KMS-11 (cell line): ENCODE measurements around the gene PRKD2.

Experiments used
- H2AFZ ChIP-seq: fragments of 200-600 bp; sonication (generic); 2 replicates; pipeline ENCODE4 v1.6.1; 2016; ENCODE audit warnings: antibody characterized with exemption, mixed run types, low read depth
- H3K27ac ChIP-seq: fragments of 200-600 bp; sonication (generic); 2 replicates; pipeline ENCODE4 v1.6.1; 2016; ENCODE audit warnings: mild to moderate bottlenecking, mixed run types
- H3K27me3 ChIP-seq: fragments of 200-600 bp; sonication (generic); 2 replicates; pipeline ENCODE4 v1.6.1; 2017; ENCODE audit warnings: mild to moderate bottlenecking, low read depth, mixed run types, moderate library complexity; ENCODE audit not compliant: insufficient read depth
- H3K36me3 ChIP-seq: fragments of 200-600 bp; sonication (generic); 2 replicates; pipeline ENCODE4 v1.6.1; 2017; ENCODE audit warnings: mild to moderate bottlenecking, mixed run types; ENCODE audit not compliant: insufficient read depth
- H3K4me1 ChIP-seq: fragments of 200-600 bp; sonication (generic); 2 replicates; pipeline ENCODE4 v1.6.1; 2016; ENCODE audit warnings: mild to moderate bottlenecking, low read depth, mixed run types; ENCODE audit not compliant: poor library complexity, severe bottlenecking
- H3K4me2 ChIP-seq: fragments of 200-600 bp; sonication (generic); 2 replicates; pipeline ENCODE4 v1.7.0; 2016; ENCODE audit warnings: mild to moderate bottlenecking, mixed run types
- H3K4me3 ChIP-seq: fragments of 200-600 bp; sonication (generic); IDR thresholded peaks from 2 replicates; pipeline ENCODE4 v1.6.1; 2017; ENCODE audit warnings: low read depth, low read length, mixed read lengths; ENCODE audit not compliant: insufficient read depth
- H3K79me2 ChIP-seq: fragments of 200-600 bp; sonication (generic); 2 replicates; pipeline ENCODE4 v1.6.1; 2016; ENCODE audit warnings: low read depth, mixed run types; ENCODE audit not compliant: insufficient read depth
- H3K9ac ChIP-seq: fragments of 200-600 bp; sonication (generic); 2 replicates; pipeline ENCODE4 v1.6.1; 2016; ENCODE audit warnings: mild to moderate bottlenecking, mixed run types
- H4K20me1 ChIP-seq: fragments of 200-600 bp; sonication (generic); 2 replicates; pipeline ENCODE4 v1.6.1; 2016; ENCODE audit warnings: mild to moderate bottlenecking, mixed run types; ENCODE audit not compliant: insufficient read depth
- CTCF ChIP-seq: fragments of 200-600 bp; sonication (generic); conservative IDR thresholded peaks from 2 replicates; pipeline ENCODE4 v1.6.1; 2017; ENCODE audit warnings: low read depth, mild to moderate bottlenecking, antibody characterized with exemption, low read length, moderate library complexity, mixed read lengths

Gene PRKD2

DNA sequence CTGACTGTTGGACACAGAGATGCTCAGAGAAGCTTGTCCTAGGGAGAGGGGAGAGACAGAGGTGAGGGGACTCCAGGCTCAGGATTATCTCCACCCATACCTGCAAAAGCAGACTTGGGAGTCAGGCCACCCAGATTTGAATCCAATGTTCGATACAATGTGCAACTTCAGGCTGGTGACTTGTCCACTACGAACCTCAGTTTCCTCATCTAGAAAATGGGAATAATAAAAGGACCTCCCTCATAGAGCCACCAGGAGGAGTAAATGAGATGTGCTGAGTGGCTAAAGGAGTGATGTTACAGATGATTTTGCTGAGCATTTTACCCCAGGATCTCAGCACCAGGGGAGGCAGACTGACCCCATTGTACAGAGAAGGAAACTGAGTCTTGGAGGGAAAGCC lies 25.0 kb downstream of the PRKD2 start:
- no peak overlapping the region for H3K27ac ChIP-seq
- no peaks in the 10 kb centered on the region for H4K20me1 ChIP-seq
- H3K79me2 ChIP-seq, result no peaks in the 10 kb centered on the region
- no peaks in the 10 kb centered on the region for H3K4me1 ChIP-seq
- no peaks in the 10 kb centered on the region for H3K27me3 ChIP-seq
- H3K9ac ChIP-seq, result no peak overlapping the region
- H3K4me2 ChIP-seq, result no peak overlapping the region
- H3K36me3 ChIP-seq, result peaks cover 21% of the 10 kb centered on the region; the same call in 1 of the 2 replicates
- no peak overlapping the region for H2AFZ ChIP-seq
- no peak overlapping the region for H3K4me3 ChIP-seq
- TF ChIP-seq CTCF, result no peak

- TF ChIP-seq CTCF, result no peak
- Histone ChIP-seq H3K36me3 (peaks cover 19% of the 10 kb centered on the region; the same call in 1 of the 2 replicates), H2AFZ (no peak overlapping the region), H3K4me3 (no peak overlapping the region), H3K27ac (no peak overlapping the region), H3K4me1 (no peaks in the 10 kb centered on the region), H4K20me1 (no peaks in the 10 kb centered on the region), H3K79me2 (no peaks in the 10 kb centered on the region), H3K4me2 (no peak overlapping the region), H3K9ac (no peak overlapping the region), H3K27me3 (no peaks in the 10 kb centered on the region)
Measured at GRCh38 chr19:46691104-46691503, 25.8 kb downstream of the PRKD2 start.

DNA sequence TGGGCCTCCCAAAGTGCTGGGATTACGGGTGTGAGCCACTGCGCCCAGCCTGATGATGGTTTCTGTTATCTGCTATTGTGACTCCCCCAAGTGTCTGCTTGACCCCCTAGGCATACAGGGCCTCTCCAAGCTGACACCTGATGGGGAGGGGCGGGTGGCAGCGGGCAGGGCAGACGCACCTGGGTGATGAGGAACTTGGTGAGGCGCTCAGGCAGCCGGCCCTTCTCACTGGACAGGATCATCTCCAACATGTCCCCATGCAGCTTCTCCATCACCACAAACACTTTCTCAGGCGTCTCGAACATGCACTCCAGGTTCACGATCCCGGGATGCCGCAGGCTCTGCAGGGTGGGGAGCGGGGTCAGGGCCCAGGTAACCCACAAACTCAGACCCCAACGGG lies 27.6 kb downstream of the PRKD2 start:
- no peak overlapping the region for H2AFZ ChIP-seq
- peaks cover 16% of the 10 kb centered on the region; the same call in 1 of the 2 replicates for H3K36me3 ChIP-seq
- no peak for TF ChIP-seq CTCF
- no peaks in the 10 kb centered on the region for H3K79me2 ChIP-seq
- no peak overlapping the region for H3K27ac ChIP-seq
- H3K4me3 ChIP-seq, result no peak overlapping the region
- H3K4me2 ChIP-seq, result no peak overlapping the region
- no peaks in the 10 kb centered on the region for H4K20me1 ChIP-seq
- no peaks in the 10 kb centered on the region for H3K4me1 ChIP-seq
- no peak overlapping the region for H3K9ac ChIP-seq
- no peaks in the 10 kb centered on the region for H3K27me3 ChIP-seq

DNA sequence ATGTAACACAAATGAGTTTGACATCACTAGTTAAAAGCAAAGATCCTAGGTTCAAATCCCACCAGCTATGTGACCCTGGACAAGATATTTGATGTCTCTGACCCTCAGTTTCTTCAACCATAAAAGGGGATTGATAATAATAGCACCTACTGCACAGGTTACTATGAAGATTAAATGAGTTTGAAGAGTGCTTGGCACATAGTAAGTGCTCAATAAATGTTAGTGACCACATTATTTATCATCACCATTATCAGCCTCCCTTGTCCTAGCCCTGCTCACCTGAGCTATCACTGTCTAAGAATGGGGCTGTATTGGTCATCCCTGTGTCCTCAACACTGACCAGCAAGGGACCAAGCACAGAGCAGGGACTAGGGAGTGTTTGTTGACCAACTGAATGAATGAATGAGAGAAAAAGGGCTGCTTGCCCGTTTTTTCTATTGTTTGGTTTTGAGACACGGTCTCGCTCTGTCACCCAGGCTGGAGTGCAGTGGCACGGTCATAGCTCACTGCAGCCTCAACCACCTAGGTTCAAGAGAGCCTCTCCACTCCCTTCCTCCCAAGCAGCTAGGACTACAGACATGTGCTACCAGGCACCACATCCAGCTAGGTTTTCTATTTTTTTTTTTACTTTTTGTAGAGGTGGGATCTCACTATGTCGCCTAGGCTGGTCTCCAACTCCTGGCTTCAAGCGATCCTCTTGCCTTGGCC lies 29.3 kb downstream of the PRKD2 start:
- Histone ChIP-seq H3K27me3 (no peaks in the 10 kb centered on the region), H3K27ac (no peak overlapping the region), H2AFZ (no peak overlapping the region), H3K4me3 (no peak overlapping the region), H4K20me1 (no peaks in the 10 kb centered on the region), H3K4me1 (no peaks in the 10 kb centered on the region), H3K36me3 (peaks cover 8% of the 10 kb centered on the region; the same call in 1 of the 2 replicates), H3K9ac (no peak overlapping the region), H3K79me2 (no peaks in the 10 kb centered on the region), H3K4me2 (no peak overlapping the region)
- TF ChIP-seq CTCF, result no peak
